HG03571 (cell line): ENCODE data around the gene TPTE2.
"Not testable (repeated sequence)": the region's sequence is repeated elsewhere in the genome, so short reads cannot be mapped to it uniquely, and the experiment has no call there.

Experiments
- ATAC-seq: cut with Tn5 transposase; IDR thresholded peaks from one replicate; pipeline ENCODE4 v1.9.1; 2021; ENCODE audit not compliant: unreplicated experiment

Gene TPTE2

DNA sequence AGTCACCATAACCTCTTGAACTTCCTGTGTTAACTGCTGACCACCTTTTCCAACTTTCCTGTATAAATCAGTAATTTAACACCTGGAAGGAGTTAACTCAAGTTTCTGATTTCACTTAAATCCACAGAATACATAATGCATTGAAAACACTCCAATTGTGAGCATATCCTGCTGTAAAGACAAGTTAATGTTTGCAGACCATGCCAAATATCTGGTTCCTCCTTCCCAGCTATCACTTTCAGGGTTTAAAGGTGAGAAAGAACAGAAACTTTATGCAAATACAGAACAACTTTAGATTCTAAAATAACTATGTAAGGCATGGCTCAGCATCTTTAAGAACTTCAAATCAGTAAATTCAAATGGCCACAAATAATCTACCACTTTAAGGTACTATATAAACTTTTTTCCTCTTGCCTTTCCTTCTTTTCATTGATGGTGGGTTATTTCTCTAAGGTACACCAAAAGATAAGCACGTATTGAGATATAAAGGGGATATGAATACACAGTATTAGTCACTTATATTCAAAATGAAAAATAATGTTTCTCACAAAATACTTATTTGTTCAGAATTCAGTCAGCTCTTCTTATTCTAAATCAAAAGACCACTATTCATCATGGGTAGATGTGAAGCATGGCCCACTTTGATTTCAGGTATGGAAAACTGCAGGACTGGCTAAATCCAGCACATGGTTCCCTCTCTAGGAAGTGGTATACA lies 6.6 kb upstream of the TPTE2 start:
- ATAC-seq = peak; percentile 62

DNA sequence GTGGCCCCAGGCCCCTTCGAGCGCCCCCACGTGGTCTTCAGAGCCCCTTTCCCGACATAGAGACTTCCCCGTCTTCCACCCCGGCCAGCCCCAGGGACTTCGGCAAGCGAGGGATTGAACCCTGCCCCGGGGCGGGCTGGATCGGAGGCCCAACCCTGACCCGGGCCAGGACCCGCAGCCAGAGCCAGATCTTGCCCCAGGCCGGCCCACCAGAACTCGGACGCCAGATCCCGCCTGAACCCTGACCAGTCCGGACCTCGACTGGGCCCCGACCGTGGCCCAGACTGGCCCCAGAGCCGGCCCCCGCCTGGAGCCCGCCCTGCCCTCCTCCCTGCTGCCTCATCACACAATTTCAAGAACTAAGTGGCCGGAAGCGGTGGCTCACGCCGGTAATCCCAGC lies 253 bp upstream of the TPTE2 start:
- no peak for ATAC-seq

DNA sequence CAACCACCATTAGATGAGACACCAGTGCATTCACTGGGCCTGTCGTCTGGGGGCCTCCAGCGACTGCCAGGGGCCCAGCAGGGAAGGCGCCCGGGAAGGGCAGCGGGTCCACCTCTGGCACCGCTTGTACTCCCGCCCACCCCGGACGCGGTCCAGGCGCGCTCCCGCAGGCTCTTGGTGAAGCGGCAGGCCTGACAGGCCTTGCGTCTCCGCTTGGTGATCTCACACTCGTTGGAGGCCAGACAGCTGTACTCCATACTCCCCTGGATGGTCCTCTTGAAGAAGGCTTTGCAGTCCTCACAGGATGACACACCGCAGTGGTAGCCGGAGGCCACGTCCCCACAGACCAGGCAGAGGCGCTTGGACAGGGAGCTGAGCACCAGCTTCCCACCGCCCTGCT lies 660 bp downstream of the TPTE2 start:
- not testable (repeated sequence) for ATAC-seq

DNA sequence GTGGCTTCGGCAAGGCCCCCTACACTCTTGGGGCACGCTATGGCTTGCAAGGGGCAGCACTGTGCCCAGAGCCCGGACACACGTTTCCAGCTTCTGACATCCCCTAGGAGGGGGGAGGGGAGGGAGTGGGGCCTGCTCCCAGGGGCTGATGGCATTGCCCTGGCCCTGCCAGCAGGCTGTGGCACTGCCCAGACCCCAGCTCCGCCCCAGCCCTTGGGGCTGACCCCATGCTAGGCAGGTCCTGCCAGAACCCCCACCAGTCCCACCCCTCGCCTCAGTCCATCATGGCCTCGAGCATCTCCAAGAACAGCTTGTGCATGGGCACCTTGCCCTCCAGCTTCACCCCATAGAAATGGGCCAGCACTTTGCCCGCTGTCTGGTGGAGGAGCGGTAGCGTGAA lies 1.6 kb downstream of the TPTE2 start:
- ATAC-seq = not testable (repeated sequence)

DNA sequence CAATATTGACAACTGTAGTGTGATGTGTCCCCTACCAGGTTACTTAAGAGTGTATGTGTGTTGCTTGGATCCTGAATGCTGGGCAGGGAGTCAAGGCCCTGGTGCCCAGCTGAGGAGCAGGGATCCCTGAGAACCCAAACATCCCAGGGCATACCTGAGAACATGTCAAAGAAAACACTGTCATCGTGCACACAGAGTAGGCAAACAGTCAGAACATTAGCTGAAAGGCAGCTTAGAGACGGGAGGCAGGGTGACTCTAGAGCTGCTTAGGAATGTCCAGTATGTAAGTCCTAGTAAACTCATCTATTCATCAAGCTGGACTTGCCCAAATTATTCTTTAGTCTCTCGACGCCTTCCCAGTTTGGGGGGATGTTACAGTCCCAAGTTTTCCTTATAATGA lies 4.0 kb downstream of the TPTE2 start:
- ATAC-seq = not testable (repeated sequence)

DNA sequence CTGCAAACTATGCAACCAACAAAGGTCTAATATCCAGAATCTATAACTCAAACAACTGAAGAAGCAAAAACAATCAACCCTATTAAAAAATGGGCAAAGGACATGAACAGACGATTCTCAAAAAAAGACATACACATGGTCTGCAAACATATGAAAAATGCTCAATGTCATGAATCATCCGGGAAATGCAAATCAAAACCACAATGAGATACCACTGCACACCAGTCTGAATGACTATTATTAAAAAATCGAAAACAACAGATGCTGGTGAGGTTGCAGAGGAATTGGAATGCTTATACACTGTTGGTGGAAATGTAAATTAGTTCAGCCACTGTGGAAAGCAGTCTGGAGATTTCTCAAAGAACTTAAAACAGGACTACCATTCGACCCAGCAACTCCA lies 12.1 kb downstream of the TPTE2 start:
- not testable (repeated sequence) for ATAC-seq

DNA sequence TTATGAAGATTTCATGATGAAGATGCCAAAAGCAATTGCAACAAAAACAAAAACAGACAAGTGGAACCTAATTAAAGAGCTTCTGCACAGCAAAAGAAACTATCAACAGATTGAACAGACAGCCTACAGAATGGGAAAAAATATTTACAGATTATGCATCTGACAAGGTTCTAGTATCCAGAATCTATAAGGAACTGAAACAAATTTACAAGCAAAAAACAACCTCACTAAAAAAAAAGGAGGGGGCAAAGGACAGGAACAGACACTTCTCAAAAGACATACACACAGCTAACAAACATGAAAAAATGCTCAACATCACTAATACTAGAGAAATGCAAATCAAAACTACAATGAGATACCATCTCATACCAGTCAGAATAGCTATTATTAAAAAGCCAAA lies 35.7 kb downstream of the TPTE2 start:
- not testable (repeated sequence) for ATAC-seq

DNA sequence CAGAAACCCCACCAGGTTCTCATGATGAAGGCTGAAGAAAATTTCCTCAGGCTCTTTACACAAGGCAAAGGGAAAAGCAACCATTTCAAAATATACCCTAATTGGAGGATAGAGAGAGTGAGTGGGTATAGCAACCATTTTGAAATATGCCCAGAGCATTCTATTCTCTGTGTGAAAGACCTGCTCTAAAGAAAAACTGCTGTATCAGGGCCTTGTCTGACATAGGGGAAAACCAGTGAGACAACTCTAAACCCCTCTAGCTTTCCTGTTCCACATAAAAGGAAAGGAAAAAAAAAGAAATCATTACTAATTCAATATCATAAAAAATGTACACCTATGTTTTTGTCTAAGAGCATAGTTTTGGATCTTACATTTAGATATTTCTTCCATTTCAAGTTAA lies 42.3 kb downstream of the TPTE2 start:
- no peak for ATAC-seq

DNA sequence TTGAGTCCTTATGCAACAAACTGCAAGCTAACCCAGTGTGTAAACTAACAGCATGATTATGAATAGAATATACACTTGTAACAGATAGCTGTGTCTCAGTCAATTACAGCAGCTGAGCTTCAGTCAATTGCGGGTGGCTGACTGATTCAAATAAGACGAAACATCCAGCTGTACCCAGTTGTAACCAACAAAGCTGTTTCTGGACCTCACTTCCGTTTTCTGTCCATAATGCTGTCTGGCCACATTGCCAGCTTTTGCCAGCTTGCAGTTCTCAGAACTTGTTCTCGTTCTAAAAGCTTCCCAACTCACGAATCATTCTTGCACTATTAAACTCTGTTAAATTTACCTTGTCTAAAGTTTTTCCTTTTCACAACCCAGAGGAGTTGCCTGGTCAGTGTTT lies 53.7 kb downstream of the TPTE2 start:
- not testable (repeated sequence) for ATAC-seq

DNA sequence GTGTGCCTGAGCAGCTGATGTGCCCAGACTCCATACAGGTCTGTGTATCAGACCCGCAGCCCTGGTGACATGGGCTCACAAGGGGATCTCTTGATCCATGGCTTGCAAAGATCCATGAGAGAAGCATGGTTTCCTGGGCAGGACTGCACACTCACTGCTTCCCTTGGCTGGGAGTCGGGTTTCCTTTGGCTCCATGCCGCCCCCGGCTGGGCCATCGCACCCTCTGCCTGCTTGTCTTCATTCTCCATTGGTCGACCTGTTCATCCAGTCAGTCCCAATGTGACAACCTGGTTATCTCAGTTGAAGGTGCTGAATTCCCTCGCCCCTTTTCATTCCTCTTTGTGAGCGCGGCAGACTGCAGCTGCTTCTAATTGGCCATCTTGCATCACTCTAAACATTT lies 101.2 kb downstream of the TPTE2 start:
- ATAC-seq = not testable (repeated sequence)

DNA sequence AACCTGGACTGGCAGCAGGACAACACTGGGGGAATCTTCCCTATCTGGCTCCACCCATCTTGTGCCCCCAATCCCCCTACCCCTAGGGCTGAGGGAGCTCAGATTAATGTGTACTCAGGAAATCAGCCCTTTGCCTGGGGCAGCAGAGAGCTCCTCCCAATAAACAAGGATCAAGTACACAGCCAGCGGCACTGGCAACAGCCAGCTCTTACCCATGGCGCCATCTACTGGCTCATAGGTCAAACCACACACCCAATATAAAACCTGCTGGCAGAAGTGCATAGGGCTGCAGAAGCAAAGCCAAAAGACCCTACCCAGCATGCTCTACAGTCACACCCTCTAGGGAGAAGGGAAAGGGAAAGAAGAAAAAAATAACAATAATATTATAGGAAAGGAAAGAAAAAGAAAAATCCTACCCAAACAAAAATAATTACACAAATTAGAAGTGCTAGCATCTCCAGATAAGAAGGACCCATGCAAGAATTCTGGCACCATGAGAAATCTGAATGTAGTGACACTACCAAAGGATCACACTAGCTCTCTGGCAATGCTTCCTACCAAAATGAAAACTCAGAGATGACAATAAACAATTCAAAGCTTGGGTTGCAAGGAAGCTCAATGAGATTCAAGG lies 122.2 kb downstream of the TPTE2 start:
- not testable (repeated sequence) for ATAC-seq

DNA sequence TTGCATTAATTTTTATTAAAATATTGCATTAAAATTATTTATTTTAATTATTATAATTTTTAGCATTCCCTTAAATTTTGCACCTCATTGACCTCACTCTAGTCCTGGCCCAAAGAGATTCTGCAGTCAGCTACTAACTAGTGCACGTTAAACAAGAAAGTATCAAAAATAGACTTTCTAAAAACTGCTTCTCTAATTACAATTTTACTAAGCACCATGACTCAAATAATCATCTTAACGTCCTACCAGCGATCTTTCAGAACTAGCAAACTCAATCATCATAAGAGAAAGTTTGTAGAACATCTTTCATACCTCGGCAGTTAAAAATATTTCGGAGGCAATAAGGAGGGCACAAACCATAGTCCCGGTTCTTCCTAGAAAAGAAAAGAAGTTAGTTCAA lies 123.6 kb downstream of the TPTE2 start:
- not testable (repeated sequence) for ATAC-seq

DNA sequence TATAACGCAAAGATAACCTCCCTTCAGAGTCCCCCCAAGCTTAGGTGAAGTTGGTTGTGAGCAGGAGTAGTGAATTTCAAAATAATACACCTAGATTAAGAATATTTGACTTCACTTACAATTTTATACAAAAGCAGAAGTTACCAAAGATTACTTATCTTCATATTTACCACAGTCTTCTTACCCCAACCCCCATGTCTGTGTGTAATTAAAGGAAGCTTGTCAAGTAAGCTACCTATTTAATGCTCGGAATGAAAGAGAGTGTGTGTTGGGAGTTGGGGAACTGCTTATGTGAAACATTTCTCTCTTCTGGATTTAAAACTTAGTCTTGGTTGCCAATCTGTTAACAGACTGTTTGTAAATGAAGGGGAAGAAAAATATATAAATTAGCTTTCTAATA lies 139.1 kb downstream of the TPTE2 start:
- not testable (repeated sequence) for ATAC-seq

DNA sequence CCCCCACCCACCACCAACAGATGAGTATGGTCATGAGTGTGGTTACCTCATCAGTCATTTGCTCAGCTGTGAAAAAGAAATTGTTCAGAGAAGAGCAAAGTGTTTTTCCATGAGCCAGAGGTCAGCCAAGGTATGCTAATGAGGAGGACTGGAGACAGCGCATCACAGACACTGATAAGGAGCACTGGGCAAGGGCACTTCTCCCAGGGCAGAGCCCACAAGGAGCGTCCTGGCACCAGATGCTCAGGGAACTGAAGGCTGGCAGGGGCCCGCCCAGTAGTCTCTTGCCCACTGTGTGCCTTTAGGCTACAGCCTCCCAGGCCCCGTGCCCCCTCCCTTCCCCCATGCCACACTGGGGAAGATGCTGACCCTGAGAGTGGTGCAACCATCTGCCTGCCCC lies 148.8 kb downstream of the TPTE2 start:
- ATAC-seq = not testable (repeated sequence)

DNA sequence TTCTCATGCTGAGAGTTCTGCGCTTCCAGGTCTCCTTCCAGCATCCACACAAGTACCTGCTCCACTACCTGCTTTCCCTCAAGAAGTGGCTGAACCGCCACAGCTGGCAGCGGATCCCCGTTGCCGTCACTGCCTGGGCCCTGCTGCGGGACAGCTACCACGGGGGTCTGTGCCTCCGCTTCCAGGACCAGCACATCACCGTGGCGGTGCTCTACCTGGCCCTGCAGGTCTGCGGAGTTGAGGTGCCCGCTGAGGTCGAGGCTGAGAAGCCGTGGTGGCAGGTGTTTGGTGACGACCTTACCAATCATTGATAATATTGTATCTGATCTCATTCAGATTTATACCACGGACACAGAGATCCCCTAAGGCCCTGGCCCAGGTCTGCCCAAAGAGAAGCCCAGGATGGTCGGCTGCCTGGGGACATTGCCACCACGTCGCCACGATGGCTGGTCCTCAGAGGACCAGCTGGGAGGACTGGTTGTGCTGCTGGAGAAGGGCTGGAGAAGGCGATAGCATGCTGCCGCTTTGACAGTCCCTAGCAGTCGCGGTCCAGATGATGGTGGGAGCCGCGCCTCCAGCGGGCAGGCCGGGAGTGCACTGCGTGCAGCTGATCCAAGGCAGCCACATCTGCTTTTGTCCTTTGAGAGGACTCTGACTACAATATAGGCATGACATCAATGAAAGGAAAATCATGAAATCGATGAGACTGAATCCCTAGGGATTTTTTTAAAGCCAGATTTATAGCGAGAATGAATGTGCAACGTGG lies 178.4 kb downstream of the TPTE2 start:
- not testable (repeated sequence) for ATAC-seq

DNA sequence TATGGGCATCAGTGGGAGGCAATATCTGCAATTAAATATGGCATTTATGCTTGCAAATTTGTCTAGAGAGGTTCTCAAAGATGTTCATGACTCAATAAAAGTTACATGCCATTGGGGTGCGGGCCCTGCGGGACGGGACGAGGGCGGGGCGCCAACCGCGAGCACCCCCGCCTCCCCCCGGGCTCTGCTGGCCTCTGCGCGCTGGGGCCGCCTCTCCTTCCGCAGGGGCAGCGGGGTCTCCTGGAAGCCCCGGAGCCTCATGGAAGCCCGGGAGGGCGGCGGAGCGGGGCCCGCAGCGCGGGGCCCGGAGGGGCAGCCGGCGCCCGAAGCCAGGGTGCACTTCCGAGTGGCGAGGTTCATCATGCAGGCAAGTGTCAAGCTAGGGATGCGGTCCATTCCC lies 179.2 kb downstream of the TPTE2 start:
- no peak for ATAC-seq
